ENCODE measurements around the gene UNKL. TPM values are rescaled to one million over a fixed set of nuclear protein-coding genes. Genes with fewer than 3 reads are reported as not detected.

UNKL gene
- total RNA-seq, 1 donor from 2014 or later: 6.1 TPM

- H3K27me3 ChIP-seq: no peaks in the 10 kb centered on the region
- Mint-ChIP-seq H3K9me3 (no peaks in the 10 kb centered on the region), H3K4me3 (no peak overlapping the region), H3K4me1 (no peaks in the 10 kb centered on the region), H3K27me3 (ENCODE audit: insufficient read depth, low read depth) (peaks cover 2% of the 10 kb centered on the region), H3K27ac (no peak overlapping the region), H3K36me3 (peaks cover 8% of the 10 kb centered on the region)
- H4K20me1 ChIP-seq (ENCODE audit: low read depth): no peaks in the 10 kb centered on the region
- H3K9ac ChIP-seq: no peak overlapping the region
- H3K4me1 ChIP-seq: no peaks in the 10 kb centered on the region
- no peaks in the 10 kb centered on the region for H3K9me3 ChIP-seq (ENCODE audit: low read depth)
- H3K79me2 ChIP-seq (ENCODE audit: low read depth): no peaks in the 10 kb centered on the region
- H3K36me3 ChIP-seq: no peaks in the 10 kb centered on the region
- TF ChIP-seq CTCF (IDR thresholded peaks at IDR 0.05) (no peak), EZH2phosphoT487 (IDR thresholded peaks at IDR 0.05) (no peak), EZH2 (IDR thresholded peaks at IDR 0.05) (no peak)
- H2AFZ ChIP-seq (replicated peaks): no peak overlapping the region
- no peak overlapping the region for H3K27ac ChIP-seq
- DNase-seq (ENCODE audit: low spot score): no peak
- no peak overlapping the region for H3K4me2 ChIP-seq
- H3F3A ChIP-seq (ENCODE audit: low read depth): no peaks in the 10 kb centered on the region
- no peak overlapping the region for H3K4me3 ChIP-seq
Observed at GRCh38 chr16:1454561-1454960, 40.1 kb upstream of the UNKL start.

- no peak overlapping the region for H3K27ac ChIP-seq
- no peak overlapping the region for H3K4me2 ChIP-seq
- no peaks in the 10 kb centered on the region for H4K20me1 ChIP-seq (ENCODE audit: low read depth)
- Mint-ChIP-seq H3K27me3 (ENCODE audit: insufficient read depth, low read depth) (peaks cover 3% of the 10 kb centered on the region), H3K36me3 (peaks cover 6% of the 10 kb centered on the region), H3K9me3 (no peaks in the 10 kb centered on the region), H3K4me3 (peak overlapping the region; percentile 27), H3K4me1 (no peaks in the 10 kb centered on the region), H3K27ac (no peak overlapping the region)
- H2AFZ ChIP-seq (replicated peaks): no peak overlapping the region
- no peak for TF ChIP-seq CTCF (IDR thresholded peaks at IDR 0.05)
- no peak for TF ChIP-seq EZH2 (IDR thresholded peaks at IDR 0.05)
- TF ChIP-seq EZH2phosphoT487 (IDR thresholded peaks at IDR 0.05): no peak
- no peak for DNase-seq (ENCODE audit: low spot score)
- no peaks in the 10 kb centered on the region for H3K4me1 ChIP-seq
- H3K9ac ChIP-seq: no peak overlapping the region
- H3F3A ChIP-seq (ENCODE audit: low read depth): no peaks in the 10 kb centered on the region
- H3K79me2 ChIP-seq (ENCODE audit: low read depth): no peaks in the 10 kb centered on the region
- no peaks in the 10 kb centered on the region for H3K36me3 ChIP-seq
- H3K4me3 ChIP-seq: no peak overlapping the region
- H3K27me3 ChIP-seq: no peaks in the 10 kb centered on the region
- H3K9me3 ChIP-seq (ENCODE audit: low read depth): no peaks in the 10 kb centered on the region
Observed at GRCh38 chr16:1453316-1453715, 38.8 kb upstream of the UNKL start.

GRCh38 chr16:1452530-1452929 is 38.0 kb upstream of the UNKL start:
- Histone ChIP-seq H3K4me1 (no peaks in the 10 kb centered on the region), H3F3A (ENCODE audit: low read depth) (no peaks in the 10 kb centered on the region), H2AFZ (replicated peaks) (no peak overlapping the region), H3K36me3 (no peaks in the 10 kb centered on the region), H3K27ac (no peak overlapping the region), H3K4me2 (no peak overlapping the region), H3K4me3 (no peak overlapping the region), H3K27me3 (no peaks in the 10 kb centered on the region), H3K79me2 (ENCODE audit: low read depth) (no peaks in the 10 kb centered on the region), H4K20me1 (ENCODE audit: low read depth) (no peaks in the 10 kb centered on the region), H3K9me3 (ENCODE audit: low read depth) (no peaks in the 10 kb centered on the region), H3K9ac (no peak overlapping the region)
- no peak overlapping the region for H3K27ac Mint-ChIP-seq
- H3K9me3 Mint-ChIP-seq: no peaks in the 10 kb centered on the region
- H3K4me3 Mint-ChIP-seq: no peak overlapping the region
- no peak for DNase-seq (ENCODE audit: low spot score)
- TF ChIP-seq EZH2phosphoT487 (IDR thresholded peaks at IDR 0.05) (no peak), EZH2 (IDR thresholded peaks at IDR 0.05) (no peak), CTCF (IDR thresholded peaks at IDR 0.05) (no peak)
- peaks cover 3% of the 10 kb centered on the region for H3K27me3 Mint-ChIP-seq (ENCODE audit: insufficient read depth, low read depth)
- H3K4me1 Mint-ChIP-seq: no peaks in the 10 kb centered on the region
- peaks cover 6% of the 10 kb centered on the region for H3K36me3 Mint-ChIP-seq

Measured in neural progenitor cell (in vitro differentiated cells).